Stimulated activated naive CD8-positive, alpha-beta T cell treated with anti-CD3 and anti-CD28 coated beads, Interleukin-15, amount 100 ng/mL, for 72 hours (primary cell): ENCODE results near the gene ZDHHC8.

ENCODE experiments used
- ATAC-seq: fragments of 150-1000 bp; cut with Tn5 transposase; 2 replicates; pipeline ENCODE4 v1.10.0; 2021; ENCODE audit warnings: mild to moderate bottlenecking, moderate library complexity
- DNase-seq, 2 donors: peaks; one replicate each; pipeline ENCODE4 v3.0.0; 2021 to 2022
- H3K27ac Mint-ChIP-seq, 2 donors: one replicate each; pipeline ENCODE4 v1.8.0; 2022; ENCODE audit warnings: mild to moderate bottlenecking in 2 of 2, mixed read lengths in 2 of 2, moderate library complexity in 2 of 2
- H3K27me3 Mint-ChIP-seq: one replicate; pipeline ENCODE4 v1.8.0; 2022; ENCODE audit warnings: mixed read lengths
- H3K4me1 Mint-ChIP-seq: one replicate; pipeline ENCODE4 v1.8.0; 2022; ENCODE audit warnings: mild to moderate bottlenecking, mixed read lengths
- H3K4me3 Mint-ChIP-seq, 2 donors: one replicate each; pipeline ENCODE4 v1.8.0; 2022; ENCODE audit warnings: mild to moderate bottlenecking in 2 of 2, mixed read lengths in 2 of 2, moderate library complexity in 1 of 2
- H3K9me3 Mint-ChIP-seq, 2 donors: one replicate each; pipeline ENCODE4 v1.8.0; 2022; ENCODE audit warnings: mixed read lengths in 2 of 2

The ZDHHC8 gene

GRCh38 chr22:20108757-20109230 lies 22.8 kb upstream of the ZDHHC8 start:
- no peak overlapping the region for H3K4me3 Mint-ChIP-seq
- H3K4me1 Mint-ChIP-seq, result peaks cover 75% of the 10 kb centered on the region
- H3K27me3 Mint-ChIP-seq, result no peaks in the 10 kb centered on the region
- ATAC-seq, result no peak
- no peaks in the 10 kb centered on the region for H3K9me3 Mint-ChIP-seq
- peak overlapping the region in 1 of 2 donors; percentile 96 for H3K27ac Mint-ChIP-seq
- no peak for DNase-seq

- Mint-ChIP-seq H3K4me1 (peaks cover 80% of the 10 kb centered on the region), H3K27ac (peak overlapping the region in 1 of 2 donors; percentile 96)
Observed at GRCh38 chr22:20109411-20110358, 21.9 kb upstream of the ZDHHC8 start.

GRCh38 chr22:20110359-20110985 lies 21.1 kb upstream of the ZDHHC8 start:
- no peaks in the 10 kb centered on the region for H3K9me3 Mint-ChIP-seq
- H3K27me3 Mint-ChIP-seq, result no peaks in the 10 kb centered on the region
- H3K4me3 Mint-ChIP-seq, result no peak overlapping the region
- H3K4me1 Mint-ChIP-seq, result peaks cover 80% of the 10 kb centered on the region
- no peak for DNase-seq
- ATAC-seq, result no peak
- H3K27ac Mint-ChIP-seq, result peak overlapping the region; percentile 37 to 96

More at GRCh38 chr22:20109411-20110358, 21.9 kb upstream of the ZDHHC8 start:
- ATAC-seq (no peak), DNase-seq (no peak)
- no peak overlapping the region for H3K4me3 Mint-ChIP-seq
- no peaks in the 10 kb centered on the region for H3K9me3 Mint-ChIP-seq
- no peaks in the 10 kb centered on the region for H3K27me3 Mint-ChIP-seq

- H3K4me3 Mint-ChIP-seq, result peak overlapping the region; percentile 52 to 83
- peak; percentile 83 for ATAC-seq
- H3K27ac Mint-ChIP-seq, result peak overlapping the region in 1 of 2 donors; percentile 94
Observed at GRCh38 chr22:20111045-20111688, 20.4 kb upstream of the ZDHHC8 start.

GRCh38 chr22:20111689-20112622 lies 19.6 kb upstream of the ZDHHC8 start:
- Mint-ChIP-seq H3K9me3 (no peaks in the 10 kb centered on the region), H3K27ac (peak overlapping the region; percentile 92 to 94), H3K4me3 (peak overlapping the region; percentile 52 to 83), H3K4me1 (peaks cover 84% of the 10 kb centered on the region), H3K27me3 (no peaks in the 10 kb centered on the region)
- ATAC-seq (peak; percentile 40), DNase-seq (no peak)

More at GRCh38 chr22:20111045-20111688, 20.4 kb upstream of the ZDHHC8 start:
- H3K27me3 Mint-ChIP-seq, result no peaks in the 10 kb centered on the region
- H3K9me3 Mint-ChIP-seq, result no peaks in the 10 kb centered on the region
- H3K4me1 Mint-ChIP-seq, result peaks cover 78% of the 10 kb centered on the region
- peak; percentile 64 to 75 for DNase-seq

DNA sequence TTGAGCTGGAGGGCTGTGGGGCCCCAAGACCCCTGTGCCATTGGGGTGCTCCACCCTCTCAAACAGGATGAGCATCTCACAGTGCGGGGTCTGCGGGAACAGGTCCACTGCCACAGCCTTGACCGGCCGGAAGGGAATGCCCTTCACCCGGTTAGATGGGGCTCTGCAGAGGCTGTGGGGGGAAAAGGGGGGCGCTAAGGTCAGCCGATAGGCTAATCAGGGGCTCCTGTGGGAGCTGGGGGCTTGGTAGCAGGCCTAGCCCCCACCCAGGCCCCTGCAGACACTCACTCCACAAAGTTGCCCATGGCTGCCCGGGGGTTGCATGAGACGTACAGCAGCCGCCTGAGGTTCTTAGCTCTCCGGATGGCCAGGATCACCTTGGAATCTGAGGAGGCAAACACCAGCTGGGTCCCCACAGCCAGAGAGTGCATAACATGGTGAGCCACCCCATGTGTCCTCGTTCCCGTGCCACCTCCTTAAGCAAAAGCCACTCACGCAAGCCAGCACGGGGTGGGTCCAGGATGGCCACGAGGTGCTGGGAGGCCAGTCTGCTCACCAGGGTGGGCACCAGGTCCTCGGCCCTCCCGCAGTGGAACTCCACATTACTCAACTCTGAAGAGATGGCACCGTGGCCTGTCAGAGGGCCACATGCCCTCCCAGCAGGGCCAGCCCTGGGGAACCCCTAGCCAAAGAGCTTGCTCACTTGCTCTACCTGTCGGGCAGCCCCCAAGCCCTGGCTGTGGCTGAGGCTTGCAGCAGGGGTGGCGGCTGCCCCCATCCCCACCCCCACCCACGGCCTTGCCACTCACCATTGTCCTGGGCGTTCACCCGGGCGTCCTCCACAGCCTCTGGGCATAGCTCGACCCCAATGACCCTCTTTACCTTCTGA lies 18.7 kb upstream of the ZDHHC8 start:
- Mint-ChIP-seq H3K4me3 (peak overlapping the region in 1 of 2 donors; percentile 83), H3K27me3 (no peaks in the 10 kb centered on the region), H3K9me3 (no peaks in the 10 kb centered on the region), H3K27ac (peak overlapping the region; percentile 82 to 94), H3K4me1 (peaks cover 79% of the 10 kb centered on the region)
- ATAC-seq, result no peak
- DNase-seq, result no peak

- ATAC-seq, result no peak
- DNase-seq, result no peak
- Mint-ChIP-seq H3K27me3 (no peaks in the 10 kb centered on the region), H3K9me3 (no peaks in the 10 kb centered on the region), H3K27ac (peak overlapping the region; percentile 84), H3K4me1 (peaks cover 80% of the 10 kb centered on the region), H3K4me3 (peak overlapping the region in 1 of 2 donors; percentile 63)
Observed at GRCh38 chr22:20113551-20114310, 17.9 kb upstream of the ZDHHC8 start.

DNA sequence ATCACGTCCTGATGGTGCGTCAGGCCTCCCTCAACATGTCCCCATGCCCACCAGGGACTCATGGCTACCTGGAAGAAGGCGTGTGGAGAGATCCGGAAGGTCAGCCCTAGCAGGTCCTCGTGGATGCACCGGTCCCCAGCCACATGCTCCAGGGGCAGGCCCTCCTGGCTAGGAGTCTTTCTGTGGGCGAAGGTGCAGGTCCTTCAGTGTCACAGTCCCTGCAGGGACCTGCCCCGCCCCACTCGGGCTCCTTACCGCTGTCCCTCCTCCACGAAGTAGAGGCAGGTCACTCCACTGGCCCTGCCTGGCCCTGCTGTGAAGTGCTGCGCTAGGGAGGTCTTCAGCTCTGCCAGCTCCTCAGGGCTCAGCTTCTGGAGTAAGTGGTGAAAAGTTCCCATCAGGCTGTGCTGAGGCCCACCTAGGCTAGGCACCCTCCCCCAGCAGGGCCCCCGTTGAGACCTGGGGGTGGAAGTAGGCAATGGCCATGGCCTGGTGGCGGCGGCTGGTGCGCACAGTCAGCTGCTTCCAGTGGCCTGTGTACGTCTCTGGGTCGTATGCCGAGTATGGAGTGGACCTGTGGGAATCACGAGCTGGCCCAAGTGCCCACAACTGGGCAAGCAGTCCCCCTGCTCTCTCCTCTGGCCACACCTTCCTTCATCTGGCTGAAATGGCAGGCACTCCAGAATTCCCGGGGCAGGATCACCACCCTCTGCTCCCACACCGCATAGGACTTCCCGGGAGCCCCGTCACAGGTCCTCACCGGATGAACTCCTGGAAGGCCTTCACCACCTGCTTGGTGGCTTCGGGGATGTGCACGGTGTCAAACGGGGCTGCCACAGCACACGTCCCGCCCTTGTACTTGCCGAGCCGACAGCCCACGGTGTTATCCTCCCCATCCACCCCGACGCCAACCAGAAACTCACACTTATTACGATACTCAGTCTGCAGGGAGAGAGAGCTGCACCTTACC lies 16.8 kb upstream of the ZDHHC8 start:
- Mint-ChIP-seq H3K27me3 (no peaks in the 10 kb centered on the region), H3K9me3 (no peaks in the 10 kb centered on the region), H3K4me3 (peak overlapping the region; percentile 92 to 97), H3K27ac (peak overlapping the region; percentile 60 to 93), H3K4me1 (peaks cover 85% of the 10 kb centered on the region)
- DNase-seq (no peak), ATAC-seq (no peak)

DNA sequence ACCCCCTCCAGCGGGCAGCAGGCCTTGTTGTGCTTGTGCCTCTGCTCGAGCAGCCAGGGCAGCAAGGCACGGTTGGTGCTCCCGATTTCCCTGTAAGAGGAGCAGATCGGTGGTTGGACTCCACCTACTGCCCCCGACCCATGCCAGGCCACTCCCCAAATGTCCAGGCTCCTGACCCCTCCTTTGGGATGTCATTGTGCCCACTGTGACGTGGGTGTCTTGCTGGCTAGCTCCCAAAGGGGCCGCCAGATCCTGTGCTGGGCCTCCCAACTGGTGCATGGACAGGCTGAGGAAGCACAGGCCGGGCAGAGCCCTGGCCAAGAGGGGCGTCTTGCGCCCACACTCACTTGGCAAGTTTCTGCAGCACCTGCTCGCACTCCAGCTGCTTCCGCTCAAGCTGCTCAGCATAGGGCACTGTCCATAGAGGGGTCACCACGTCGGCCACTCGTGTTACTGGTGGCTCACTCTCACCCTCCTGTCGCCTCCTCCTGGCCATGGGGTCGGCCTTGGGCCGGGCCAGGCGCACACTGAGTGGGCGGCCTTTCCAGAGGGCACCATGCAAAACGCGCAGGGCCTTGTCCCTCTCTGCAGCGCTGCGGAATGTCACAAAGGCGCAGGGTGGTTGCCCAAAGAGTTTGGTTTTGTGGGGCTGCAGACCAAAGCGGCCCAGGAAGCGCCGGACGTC lies 15.8 kb upstream of the ZDHHC8 start, which contains the start of gene RANBP1:
Gene RANBP1, plus strand, starts transcription at position 414 of the 685 bp plus-strand sequence. Its CDS starts 81 bp downstream, at position 495.
- Mint-ChIP-seq H3K27me3 (no peaks in the 10 kb centered on the region), H3K9me3 (no peaks in the 10 kb centered on the region), H3K4me3 (peak within 1 kb of the TSS; percentile 92 to 97), H3K27ac (peak within 1 kb of the TSS; percentile 98 to 99), H3K4me1 (peaks cover 85% of the 10 kb centered on the region)
- ATAC-seq, result no peak
- DNase-seq, result no peak

DNA sequence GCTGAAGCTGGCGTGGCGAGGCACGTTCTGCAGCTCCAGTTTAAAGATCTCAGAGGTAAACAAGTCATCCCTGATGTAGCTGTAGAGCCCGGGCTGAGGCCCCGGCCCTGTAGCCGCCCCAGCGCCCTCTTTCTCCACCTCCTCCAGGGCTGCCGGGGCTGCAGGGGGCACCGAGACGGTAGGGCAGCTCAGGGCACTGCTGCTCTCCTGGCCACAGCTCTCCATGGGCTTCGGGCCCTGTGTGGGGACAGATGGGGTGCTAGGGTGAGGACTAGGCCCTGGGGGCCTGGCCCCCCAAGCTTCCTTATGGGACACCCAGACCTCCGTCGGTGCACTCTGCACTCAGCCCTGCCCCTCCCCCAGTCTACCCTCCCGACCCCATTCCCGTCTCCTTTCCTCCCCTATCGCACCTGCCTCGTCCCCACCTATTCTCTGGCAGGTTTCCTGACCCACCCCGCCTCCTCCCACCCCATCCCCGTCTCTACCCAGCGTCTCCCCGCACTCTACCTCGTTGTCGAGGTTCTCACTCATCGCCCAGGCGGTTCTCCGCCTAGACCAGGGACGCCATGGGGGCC lies 15.1 kb upstream of the ZDHHC8 start:
- DNase-seq (no peak), ATAC-seq (no peak)
- Mint-ChIP-seq H3K9me3 (no peaks in the 10 kb centered on the region), H3K27me3 (no peaks in the 10 kb centered on the region), H3K4me1 (peaks cover 85% of the 10 kb centered on the region), H3K27ac (peak overlapping the region; percentile 98 to 99), H3K4me3 (peak overlapping the region; percentile 92 to 97)

DNA sequence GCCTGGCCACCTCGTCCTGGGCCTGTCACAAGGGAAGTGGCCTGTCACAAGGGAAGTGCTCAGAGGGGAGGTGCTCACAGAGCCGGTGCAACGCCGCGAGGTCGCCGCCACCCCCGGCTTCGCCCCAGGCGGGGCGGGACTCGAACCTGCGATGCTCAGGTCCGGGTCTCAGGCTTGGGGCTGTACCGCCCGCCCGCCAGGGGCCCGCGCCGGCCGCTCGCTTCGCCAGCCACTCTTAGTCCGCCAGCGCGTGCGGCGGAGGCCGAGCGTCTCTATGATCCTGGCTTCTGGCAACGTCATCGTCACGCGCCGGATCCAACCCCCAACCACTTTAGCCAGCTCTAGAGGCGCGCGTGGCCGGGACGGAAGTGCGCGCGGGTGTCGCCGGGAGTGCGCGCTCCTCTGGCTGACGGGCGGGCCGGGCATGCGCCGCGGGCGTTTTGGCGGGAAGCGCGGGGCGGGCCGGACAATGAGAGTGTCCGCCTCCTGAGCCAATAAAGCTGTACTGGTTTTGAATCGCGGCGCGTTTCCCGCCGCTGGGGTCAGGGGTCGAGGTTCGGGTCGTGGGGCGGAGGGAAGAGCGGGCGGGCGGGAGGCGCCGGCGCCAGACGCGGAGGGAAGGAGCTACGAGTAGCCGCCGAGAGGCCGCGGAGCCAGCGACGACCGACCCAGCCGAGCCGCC lies 14.5 kb upstream of the ZDHHC8 start, which contains the start of gene TRMT2A:
Gene TRMT2A, minus strand, starts transcription at position 276 of the 682 bp plus-strand sequence. CDS start 320 bp downstream, outside the sequence.
- Mint-ChIP-seq H3K27me3 (no peaks in the 10 kb centered on the region), H3K9me3 (no peaks in the 10 kb centered on the region), H3K4me3 (peak within 1 kb of the TSS; percentile 92 to 97), H3K4me1 (peaks cover 85% of the 10 kb centered on the region), H3K27ac (peak within 1 kb of the TSS; percentile 98 to 99)
- ATAC-seq, result peak; percentile 85
- DNase-seq, result peak; percentile 98
